Lung (tissue), 12 donors: Measurements from ENCODE around the gene RASA3. TPM values are rescaled to one million over a fixed set of nuclear protein-coding genes. Genes with fewer than 3 reads are reported as not detected.

ENCODE experiments used
- ATAC-seq: fragments of 200-7000 bp; cut with Tn5 transposase; one replicate; pipeline ENCODE4 v1.9.1; 2020; ENCODE audit warnings: moderate number of reproducible peaks; ENCODE audit not compliant: insufficient read depth, low FRiP score
- DNase-seq, 3 donors: peaks; one replicate each; pipeline ENCODE4 v3.0.0-alpha.2; 2013 to 2017
- H3K27ac ChIP-seq, 2 donors: one replicate each; pipeline ENCODE4 v1.5.1; 2013; ENCODE audit warnings: mild to moderate bottlenecking in 2 of 2, moderate library complexity in 2 of 2, control low read depth in 1 of 2, inconsistent platforms in 1 of 2, low read depth in 1 of 2, low read length in 1 of 2
- H3K27me3 ChIP-seq, 3 donors: one replicate each; pipeline ENCODE4 v1.5.1; 2013; ENCODE audit warnings: low read length in 2 of 3; ENCODE audit not compliant: control insufficient read depth in 3 of 3, insufficient read depth in 3 of 3
- H3K36me3 ChIP-seq, 4 donors: one replicate each; pipeline ENCODE4 v1.5.1; 2013; ENCODE audit warnings: low read length in 4 of 4, mild to moderate bottlenecking in 1 of 4, moderate library complexity in 1 of 4; ENCODE audit not compliant: control insufficient read depth in 4 of 4, insufficient read depth in 4 of 4
- H3K4me1 ChIP-seq, 5 donors: one replicate each; pipeline ENCODE4 v1.5.1; 2013; ENCODE audit warnings: low read length in 5 of 5, mild to moderate bottlenecking in 2 of 5, moderate library complexity in 1 of 5; ENCODE audit not compliant: control insufficient read depth in 5 of 5, insufficient read depth in 5 of 5
- H3K4me3 ChIP-seq: one replicate; pipeline ENCODE4 v1.5.1; 2013; ENCODE audit warnings: mild to moderate bottlenecking, control low read depth, moderate library complexity
- H3K9ac ChIP-seq, 2 donors: one replicate each; pipeline ENCODE4 v1.5.1; 2013; ENCODE audit warnings: low read length in 2 of 2, control low read depth in 1 of 2; ENCODE audit not compliant: insufficient read depth in 1 of 2
- H3K9me3 ChIP-seq, 4 donors: one replicate each; pipeline ENCODE4 v1.5.1; 2013; ENCODE audit warnings: low read length in 3 of 4, mild to moderate bottlenecking in 1 of 4, moderate library complexity in 1 of 4; ENCODE audit not compliant: control insufficient read depth in 4 of 4, insufficient read depth in 3 of 4
- WGBS, 2 donors: extraction: QIAGEN DNeasy Blood & Tissue Kit; methylation state at CpG; one replicate each; pipeline ENCODE4 v1.1.7; 2013; 5-methylcytosine and 5-hydroxymethylcytosine counted together
- polyA plus RNA-seq, 2 donors: library from polyadenylated mRNA; stranded (reverse); fragments of 200-250 nt; gene quantifications; one replicate each; pipeline ENCODE4 v1.2.1, GENCODE V29; 2013
- total RNA-seq, 2 donors: library from RNA; depleted of rRNA in 1 of 2; stranded (reverse); fragments of >200 nt in 1 of 2; gene quantifications; one replicate each; pipeline ENCODE4 v1.2.1, GENCODE V29; 2014 to 2021
- TF ChIP-seq, protein P1 (sequence below): IDR thresholded peaks from 2 replicates; pipeline ENCODE4 v1.5.1; 2012; ENCODE audit warnings: mild to moderate bottlenecking; ENCODE audit errors: control extremely low read depth, extremely low read depth
- donor health status: control.
- donor health status: control.
- donor health status: Bipolar disorder and iron deficiency.
- donor health status: healthy.
- donor health status: DM: yes; HTN: yes; CAD: no.

Gene RASA3
- total and polyA plus RNA-seq, 4 donors: 7.4 to 22.8 (median 16.2) TPM

DNA sequence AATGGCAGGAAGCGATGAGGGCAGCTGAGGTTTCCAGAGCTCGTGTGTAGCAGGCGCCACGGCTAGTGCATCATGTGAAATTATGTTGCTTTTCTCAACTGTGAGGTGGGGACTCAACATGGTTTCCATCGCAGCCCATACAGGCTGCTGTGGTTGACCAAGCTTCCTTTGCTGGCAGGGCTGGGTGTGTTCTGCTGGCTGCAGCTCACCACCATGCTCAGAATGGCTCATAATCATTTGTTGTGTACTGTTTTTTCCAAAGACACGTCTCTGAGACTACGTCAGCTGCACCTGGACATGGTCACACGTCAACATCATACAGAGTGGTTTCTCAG, 16.1 kb upstream of the RASA3 start:
- 31 to 59% methylated on average over 8 of the region's 8 CpGs for WGBS, 2 donors
- ATAC-seq: no peak
- TF ChIP-seq, protein P1, sequence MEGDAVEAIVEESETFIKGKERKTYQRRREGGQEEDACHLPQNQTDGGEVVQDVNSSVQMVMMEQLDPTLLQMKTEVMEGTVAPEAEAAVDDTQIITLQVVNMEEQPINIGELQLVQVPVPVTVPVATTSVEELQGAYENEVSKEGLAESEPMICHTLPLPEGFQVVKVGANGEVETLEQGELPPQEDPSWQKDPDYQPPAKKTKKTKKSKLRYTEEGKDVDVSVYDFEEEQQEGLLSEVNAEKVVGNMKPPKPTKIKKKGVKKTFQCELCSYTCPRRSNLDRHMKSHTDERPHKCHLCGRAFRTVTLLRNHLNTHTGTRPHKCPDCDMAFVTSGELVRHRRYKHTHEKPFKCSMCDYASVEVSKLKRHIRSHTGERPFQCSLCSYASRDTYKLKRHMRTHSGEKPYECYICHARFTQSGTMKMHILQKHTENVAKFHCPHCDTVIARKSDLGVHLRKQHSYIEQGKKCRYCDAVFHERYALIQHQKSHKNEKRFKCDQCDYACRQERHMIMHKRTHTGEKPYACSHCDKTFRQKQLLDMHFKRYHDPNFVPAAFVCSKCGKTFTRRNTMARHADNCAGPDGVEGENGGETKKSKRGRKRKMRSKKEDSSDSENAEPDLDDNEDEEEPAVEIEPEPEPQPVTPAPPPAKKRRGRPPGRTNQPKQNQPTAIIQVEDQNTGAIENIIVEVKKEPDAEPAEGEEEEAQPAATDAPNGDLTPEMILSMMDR: no peak
- no peaks in the 10 kb centered on the region for H3K9me3 ChIP-seq
- no peaks in the 10 kb centered on the region for H3K27me3 ChIP-seq
- H3K36me3 ChIP-seq: no peaks in the 10 kb centered on the region
- no peak for DNase-seq
- no peak overlapping the region for H3K27ac ChIP-seq
- H3K4me1 ChIP-seq: peaks cover 0 to 3% (median 0%) of the 10 kb centered on the region in 5 donors
- no peak overlapping the region for H3K9ac ChIP-seq
- H3K4me3 ChIP-seq: no peak overlapping the region

DNA sequence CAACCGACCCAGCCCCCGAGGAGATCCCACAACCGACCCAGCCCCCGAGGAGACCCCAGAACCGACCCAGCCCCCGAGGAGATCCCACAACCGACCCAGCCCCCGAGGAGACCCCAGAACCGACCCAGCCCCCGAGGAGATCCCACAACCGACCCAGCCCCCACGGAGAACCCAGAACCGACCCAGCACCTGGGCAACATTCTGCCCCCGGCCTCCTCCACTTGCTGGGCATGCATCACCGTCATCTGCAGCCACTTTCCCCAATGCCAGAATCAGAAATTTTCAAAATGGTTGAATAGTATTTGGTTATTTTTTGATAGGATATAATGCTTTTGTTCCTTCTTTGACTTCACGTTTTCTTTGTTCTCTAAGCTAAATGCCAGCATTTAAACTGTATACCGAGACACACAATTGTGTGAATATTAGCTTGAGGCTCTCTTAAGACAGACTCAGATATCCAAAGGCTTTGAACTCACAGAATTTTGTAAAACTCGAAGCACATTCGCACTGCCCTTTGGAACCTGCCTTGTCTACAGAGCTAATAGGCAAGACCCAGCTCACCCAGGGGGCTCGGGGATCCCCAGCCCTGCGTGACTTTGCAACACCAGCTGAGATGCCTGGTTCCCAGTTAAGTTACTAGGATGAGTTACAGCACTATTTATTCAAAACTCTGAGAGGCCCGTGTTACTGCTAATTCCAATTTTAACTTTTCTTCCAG, 15.5 kb upstream of the RASA3 start:
- Histone ChIP-seq H3K9me3 (no peaks in the 10 kb centered on the region), H3K27ac (no peak overlapping the region), H3K4me3 (no peak overlapping the region), H3K36me3 (no peaks in the 10 kb centered on the region), H3K27me3 (no peaks in the 10 kb centered on the region), H3K4me1 (peaks cover 0 to 3% (median 3%) of the 10 kb centered on the region in 5 donors), H3K9ac (no peak overlapping the region)
- ATAC-seq: no peak
- TF ChIP-seq, protein P1: no peak
- 78 to 83% methylated on average over 19 to 22 of the region's 22 CpGs for WGBS, 2 donors
- no peak for DNase-seq

DNA sequence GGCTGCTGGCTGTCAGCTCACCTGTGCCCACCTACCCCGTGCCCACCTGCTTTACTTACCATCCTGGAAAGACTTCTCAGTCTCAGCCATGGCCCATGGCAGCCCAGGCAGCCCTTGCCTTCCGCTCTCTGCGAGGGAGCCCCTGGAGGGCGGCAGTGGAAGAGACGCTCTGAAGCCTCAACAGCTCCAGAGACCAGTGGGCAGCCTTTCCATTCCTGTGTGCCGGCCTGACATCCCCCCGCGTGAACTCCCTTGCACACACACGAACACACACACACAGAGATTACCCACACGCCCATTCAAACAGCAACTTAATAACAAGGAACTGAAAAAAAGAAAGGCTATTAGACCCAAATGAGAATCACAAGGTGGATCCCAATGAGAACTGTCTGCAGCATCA, 14.2 kb upstream of the RASA3 start:
- 78% methylated on average over 10 of the region's 10 CpGs for WGBS, 2 donors
- Histone ChIP-seq H3K27ac (no peak overlapping the region), H3K9me3 (no peaks in the 10 kb centered on the region), H3K36me3 (no peaks in the 10 kb centered on the region), H3K9ac (no peak overlapping the region), H3K4me1 (peaks cover 0 to 10% (median 3%) of the 10 kb centered on the region in 5 donors), H3K27me3 (no peaks in the 10 kb centered on the region), H3K4me3 (no peak overlapping the region)
- no peak for DNase-seq
- TF ChIP-seq, protein P1: no peak
- no peak for ATAC-seq

DNA sequence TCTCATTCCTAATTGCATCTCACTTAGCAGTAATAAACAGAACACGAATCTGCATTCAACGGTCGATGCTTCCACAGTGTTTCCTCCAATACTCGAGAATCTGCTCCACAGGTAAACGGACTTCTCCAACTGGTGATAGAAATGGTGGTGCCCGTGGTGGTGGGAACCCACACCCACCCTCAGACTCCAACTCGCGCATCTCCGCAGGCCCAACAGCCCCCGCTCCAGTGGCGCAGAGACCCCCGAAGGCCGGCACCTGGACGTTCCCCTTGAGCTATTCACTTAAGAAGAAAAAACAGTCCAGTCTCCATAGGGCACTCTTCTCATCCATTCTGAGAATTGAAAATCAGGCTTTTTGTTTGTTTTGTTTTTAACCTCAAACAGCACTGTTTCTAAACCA, 13.8 kb upstream of the RASA3 start:
- ATAC-seq (no peak), DNase-seq (peak in 1 of 3 donors; percentile 2)
- no peak overlapping the region for H3K27ac ChIP-seq
- H3K36me3 ChIP-seq: no peaks in the 10 kb centered on the region
- no peaks in the 10 kb centered on the region for H3K27me3 ChIP-seq
- no peaks in the 10 kb centered on the region for H3K9me3 ChIP-seq
- TF ChIP-seq, protein P1: no peak
- H3K4me1 ChIP-seq: peaks cover 0 to 10% (median 3%) of the 10 kb centered on the region in 5 donors
- WGBS, 2 donors: 94 to 95% methylated on average over 14 of the region's 14 CpGs
- no peak overlapping the region for H3K9ac ChIP-seq
- H3K4me3 ChIP-seq: no peak overlapping the region
